Endodermal cell (in vitro differentiated cells): Measurements from ENCODE around the gene ITSN1. TPM values are rescaled to one million over a fixed set of nuclear protein-coding genes. Genes with fewer than 3 reads are reported as not detected.
A peak's percentile ranks its signal among the peaks of the same experiment; 100 is the strongest.

Experiments used
- DNase-seq: peaks from one replicate; pipeline ENCODE4 v3.0.0-alpha.2; 2017
- H3K27ac ChIP-seq: 2 replicates; pipeline ENCODE4 v1.5.1; 2013; ENCODE audit warnings: mild to moderate bottlenecking, low read depth, low read length, moderate library complexity
- H3K27me3 ChIP-seq: 2 replicates; pipeline ENCODE4 v1.6.1; 2013; ENCODE audit warnings: mild to moderate bottlenecking, low read length, moderate library complexity; ENCODE audit not compliant: insufficient read depth, control insufficient read depth, poor library complexity, severe bottlenecking
- H3K36me3 ChIP-seq: 2 replicates; pipeline ENCODE4 v1.7.0; 2013; ENCODE audit warnings: mild to moderate bottlenecking, low read length, moderate library complexity; ENCODE audit not compliant: control insufficient read depth, insufficient read depth
- H3K4me1 ChIP-seq: one replicate; pipeline ENCODE4 v1.7.0; 2013; ENCODE audit warnings: low read length; ENCODE audit not compliant: control insufficient read depth, insufficient read depth
- H3K4me3 ChIP-seq: 2 replicates; pipeline ENCODE4 v1.5.1; 2013; ENCODE audit warnings: mild to moderate bottlenecking, low read length, moderate library complexity
- H3K9ac ChIP-seq: 2 replicates; pipeline ENCODE4 v1.6.1; 2013; ENCODE audit warnings: mild to moderate bottlenecking, low read length, moderate library complexity; ENCODE audit not compliant: poor library complexity, severe bottlenecking; ENCODE audit errors: extremely low read depth
- H3K9me3 ChIP-seq: 2 replicates; pipeline ENCODE4 v1.6.1; 2013; ENCODE audit warnings: mild to moderate bottlenecking, low read length, moderate library complexity; ENCODE audit not compliant: control insufficient read depth
- H3K27ac Mint-ChIP-seq: 2 replicates; pipeline ENCODE4 v1.8.0; 2020; ENCODE audit warnings: mixed read lengths
- H3K27me3 Mint-ChIP-seq: 2 replicates; pipeline ENCODE4 v1.8.0; 2021; ENCODE audit warnings: mild to moderate bottlenecking, mixed read lengths; ENCODE audit not compliant: insufficient read depth
- H3K36me3 Mint-ChIP-seq: 2 replicates; pipeline ENCODE4 v1.8.0; 2020; ENCODE audit warnings: low read depth, mixed read lengths
- H3K4me1 Mint-ChIP-seq: 2 replicates; pipeline ENCODE4 v1.8.0; 2020; ENCODE audit warnings: mixed read lengths
- H3K4me3 Mint-ChIP-seq: 2 replicates; pipeline ENCODE4 v1.8.0; 2020; ENCODE audit warnings: mild to moderate bottlenecking, moderate library complexity, mixed read lengths
- H3K9me3 Mint-ChIP-seq: 2 replicates; pipeline ENCODE4 v1.8.0; 2020; ENCODE audit warnings: mild to moderate bottlenecking, mixed read lengths
- WGBS, 2 experiments: methylation state at CpG; one replicate each; pipeline versions ENCODE4 v1.1.5 to v1.1.7; 2013; ENCODE audit warnings: missing lambda C conversion rate in 2 of 2, mixed read lengths in 1 of 2; ENCODE audit not compliant: insufficient coverage in 1 of 2, insufficient read length in 1 of 2; 5-methylcytosine and 5-hydroxymethylcytosine counted together
- total RNA-seq, 2 donors: library from RNA; stranded (reverse); fragmentation: NEBNext Ultra II Directional in 1 of 2; extraction: Animal tissue kit (Norgen Biotek cat#: 25700) in 1 of 2; gene quantifications; 2 replicates in 1 of 2; 3 replicates in 1 of 2; pipeline ENCODE4 v1.2.1, GENCODE V29; 2021
- TF ChIP-seq, protein P1 (sequence below): fragments of 200-600 bp; sonication (generic); conservative IDR thresholded peaks from 2 replicates; pipeline ENCODE4 v1.5.0; 2021; ENCODE audit warnings: antibody characterized with exemption, mild to moderate bottlenecking

The ITSN1 gene
- total RNA-seq, 2 donors from 2014 or later = 89.6 to 104 TPM

DNA sequence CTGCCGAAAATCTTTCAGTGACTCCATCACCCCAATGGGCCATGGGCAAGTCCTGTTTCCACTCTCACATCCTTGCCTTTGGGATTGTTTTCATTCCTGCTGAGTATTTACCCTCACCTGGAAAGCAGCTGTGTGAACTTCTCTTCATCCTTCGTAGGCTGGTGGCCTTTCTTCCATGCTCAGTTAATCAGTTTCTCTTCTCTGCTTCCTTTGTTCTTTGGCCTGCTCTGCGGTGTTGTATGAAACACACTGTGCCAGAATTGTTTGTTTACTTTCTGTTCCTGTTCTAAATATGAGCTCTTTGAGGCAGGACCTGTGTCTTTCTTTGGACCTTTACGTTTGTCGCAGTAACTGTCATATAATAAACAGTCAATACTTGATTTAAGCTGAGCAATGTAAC, 48.6 kb downstream of the ITSN1 start:
- H3K4me3 Mint-ChIP-seq = no peak overlapping the region
- H3K4me1 Mint-ChIP-seq = peaks cover 43% of the 10 kb centered on the region
- Histone ChIP-seq H3K27ac (no peak overlapping the region), H3K9ac (no peak overlapping the region), H3K36me3 (no peaks in the 10 kb centered on the region), H3K4me1 (peaks cover 8% of the 10 kb centered on the region), H3K27me3 (no peaks in the 10 kb centered on the region), H3K4me3 (no peak overlapping the region), H3K9me3 (no peaks in the 10 kb centered on the region)
- no peaks in the 10 kb centered on the region for H3K27me3 Mint-ChIP-seq
- H3K9me3 Mint-ChIP-seq = no peaks in the 10 kb centered on the region
- no peak overlapping the region for H3K27ac Mint-ChIP-seq
- WGBS, 2 experiments = 43 to 85% methylated on average over 1 to 5 of the region's 5 CpGs
- H3K36me3 Mint-ChIP-seq = no peaks in the 10 kb centered on the region
- TF ChIP-seq, protein P1, sequence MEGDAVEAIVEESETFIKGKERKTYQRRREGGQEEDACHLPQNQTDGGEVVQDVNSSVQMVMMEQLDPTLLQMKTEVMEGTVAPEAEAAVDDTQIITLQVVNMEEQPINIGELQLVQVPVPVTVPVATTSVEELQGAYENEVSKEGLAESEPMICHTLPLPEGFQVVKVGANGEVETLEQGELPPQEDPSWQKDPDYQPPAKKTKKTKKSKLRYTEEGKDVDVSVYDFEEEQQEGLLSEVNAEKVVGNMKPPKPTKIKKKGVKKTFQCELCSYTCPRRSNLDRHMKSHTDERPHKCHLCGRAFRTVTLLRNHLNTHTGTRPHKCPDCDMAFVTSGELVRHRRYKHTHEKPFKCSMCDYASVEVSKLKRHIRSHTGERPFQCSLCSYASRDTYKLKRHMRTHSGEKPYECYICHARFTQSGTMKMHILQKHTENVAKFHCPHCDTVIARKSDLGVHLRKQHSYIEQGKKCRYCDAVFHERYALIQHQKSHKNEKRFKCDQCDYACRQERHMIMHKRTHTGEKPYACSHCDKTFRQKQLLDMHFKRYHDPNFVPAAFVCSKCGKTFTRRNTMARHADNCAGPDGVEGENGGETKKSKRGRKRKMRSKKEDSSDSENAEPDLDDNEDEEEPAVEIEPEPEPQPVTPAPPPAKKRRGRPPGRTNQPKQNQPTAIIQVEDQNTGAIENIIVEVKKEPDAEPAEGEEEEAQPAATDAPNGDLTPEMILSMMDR = no peak
- DNase-seq = no peak

DNA sequence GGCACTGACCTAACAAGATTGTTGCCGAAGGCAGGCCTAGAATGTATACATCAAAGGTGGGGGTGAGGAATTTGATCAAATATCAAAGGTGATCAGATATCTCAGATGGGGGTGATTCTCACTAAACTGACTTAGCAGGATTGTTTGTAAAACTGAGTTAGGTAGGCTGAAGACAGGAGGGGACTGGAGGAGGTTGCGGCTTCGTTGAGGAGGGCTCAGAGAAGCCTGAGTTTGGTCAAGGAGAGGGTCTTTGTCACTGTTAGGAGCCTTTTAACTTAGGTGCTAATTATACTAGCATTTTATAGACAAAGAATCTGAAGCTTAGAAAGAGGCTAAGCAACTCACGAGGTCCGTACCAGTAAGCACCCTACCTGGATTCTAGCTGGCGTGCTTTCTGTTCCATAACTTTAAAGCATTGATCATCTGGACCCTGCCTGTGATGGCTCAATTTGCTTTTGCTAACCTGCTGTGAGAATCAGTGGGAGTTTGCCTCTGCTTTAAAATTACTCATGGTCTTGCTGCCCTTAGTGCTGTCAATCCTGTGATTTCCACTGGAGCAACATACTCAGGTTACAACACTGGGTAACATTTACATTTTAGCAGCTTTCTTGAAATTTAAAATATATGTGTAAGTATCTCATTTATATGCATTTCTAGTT, 49.8 kb downstream of the ITSN1 start:
- Mint-ChIP-seq H3K36me3 (no peaks in the 10 kb centered on the region), H3K4me1 (peaks cover 46% of the 10 kb centered on the region), H3K27me3 (no peaks in the 10 kb centered on the region), H3K9me3 (no peaks in the 10 kb centered on the region), H3K4me3 (no peak overlapping the region), H3K27ac (peak overlapping the region; percentile 15)
- Histone ChIP-seq H3K9me3 (no peaks in the 10 kb centered on the region), H3K4me3 (no peak overlapping the region), H3K27ac (no peak overlapping the region), H3K9ac (no peak overlapping the region), H3K36me3 (no peaks in the 10 kb centered on the region), H3K4me1 (peaks cover 16% of the 10 kb centered on the region), H3K27me3 (no peaks in the 10 kb centered on the region)
- 40 to 41% methylated on average over 4 to 6 of the region's 6 CpGs for WGBS, 2 experiments
- TF ChIP-seq, protein P1 = no peak
- no peak for DNase-seq

DNA sequence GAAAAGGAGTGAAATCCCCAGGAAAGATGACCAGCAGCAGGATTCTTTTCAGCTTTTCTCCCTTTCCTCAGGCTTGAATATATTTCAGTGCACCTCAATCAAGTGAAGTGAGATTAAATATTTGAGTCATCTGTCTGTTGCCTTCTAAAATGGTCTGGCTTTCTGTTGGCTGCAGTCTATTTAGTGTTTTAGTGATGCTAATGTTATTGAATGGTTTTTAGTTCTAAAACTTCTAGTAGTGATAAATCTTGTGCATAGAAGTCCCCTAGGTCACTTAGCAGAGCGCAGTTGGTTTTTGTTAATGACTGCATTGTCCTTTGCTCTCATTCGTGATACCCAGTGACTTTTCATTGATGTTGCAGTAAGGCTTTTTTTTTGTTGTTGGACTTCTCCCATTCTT, 53.5 kb downstream of the ITSN1 start:
- Histone ChIP-seq H3K9ac (no peak overlapping the region), H3K27me3 (no peaks in the 10 kb centered on the region), H3K9me3 (no peaks in the 10 kb centered on the region), H3K4me1 (peaks cover 21% of the 10 kb centered on the region), H3K4me3 (peak overlapping the region; percentile 13), H3K36me3 (no peaks in the 10 kb centered on the region), H3K27ac (peak overlapping the region; percentile 15)
- no peak for DNase-seq
- H3K9me3 Mint-ChIP-seq = no peaks in the 10 kb centered on the region
- no peak overlapping the region for H3K27ac Mint-ChIP-seq
- TF ChIP-seq, protein P1 = no peak
- no peak overlapping the region for H3K4me3 Mint-ChIP-seq
- H3K4me1 Mint-ChIP-seq = peaks cover 52% of the 10 kb centered on the region
- no peaks in the 10 kb centered on the region for H3K27me3 Mint-ChIP-seq
- WGBS, 2 experiments = 67 to 74% methylated on average over 1 to 2 of the region's 2 CpGs
- H3K36me3 Mint-ChIP-seq = no peaks in the 10 kb centered on the region
